Measurements from ENCODE around the gene SMC1B.

- no peak for TF ChIP-seq POLR2AphosphoS5 (IDR thresholded peaks at IDR 0.05; ENCODE audit: low read depth, low read length)
- TF ChIP-seq, protein P1, sequence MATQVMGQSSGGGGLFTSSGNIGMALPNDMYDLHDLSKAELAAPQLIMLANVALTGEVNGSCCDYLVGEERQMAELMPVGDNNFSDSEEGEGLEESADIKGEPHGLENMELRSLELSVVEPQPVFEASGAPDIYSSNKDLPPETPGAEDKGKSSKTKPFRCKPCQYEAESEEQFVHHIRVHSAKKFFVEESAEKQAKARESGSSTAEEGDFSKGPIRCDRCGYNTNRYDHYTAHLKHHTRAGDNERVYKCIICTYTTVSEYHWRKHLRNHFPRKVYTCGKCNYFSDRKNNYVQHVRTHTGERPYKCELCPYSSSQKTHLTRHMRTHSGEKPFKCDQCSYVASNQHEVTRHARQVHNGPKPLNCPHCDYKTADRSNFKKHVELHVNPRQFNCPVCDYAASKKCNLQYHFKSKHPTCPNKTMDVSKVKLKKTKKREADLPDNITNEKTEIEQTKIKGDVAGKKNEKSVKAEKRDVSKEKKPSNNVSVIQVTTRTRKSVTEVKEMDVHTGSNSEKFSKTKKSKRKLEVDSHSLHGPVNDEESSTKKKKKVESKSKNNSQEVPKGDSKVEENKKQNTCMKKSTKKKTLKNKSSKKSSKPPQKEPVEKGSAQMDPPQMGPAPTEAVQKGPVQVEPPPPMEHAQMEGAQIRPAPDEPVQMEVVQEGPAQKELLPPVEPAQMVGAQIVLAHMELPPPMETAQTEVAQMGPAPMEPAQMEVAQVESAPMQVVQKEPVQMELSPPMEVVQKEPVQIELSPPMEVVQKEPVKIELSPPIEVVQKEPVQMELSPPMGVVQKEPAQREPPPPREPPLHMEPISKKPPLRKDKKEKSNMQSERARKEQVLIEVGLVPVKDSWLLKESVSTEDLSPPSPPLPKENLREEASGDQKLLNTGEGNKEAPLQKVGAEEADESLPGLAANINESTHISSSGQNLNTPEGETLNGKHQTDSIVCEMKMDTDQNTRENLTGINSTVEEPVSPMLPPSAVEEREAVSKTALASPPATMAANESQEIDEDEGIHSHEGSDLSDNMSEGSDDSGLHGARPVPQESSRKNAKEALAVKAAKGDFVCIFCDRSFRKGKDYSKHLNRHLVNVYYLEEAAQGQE (IDR thresholded peaks at IDR 0.05; ENCODE audit: insufficient read depth in 1 of 2, low read depth in 2 of 2, low read length in 2 of 2): no peak
- TF ChIP-seq TAF1 (IDR thresholded peaks at IDR 0.05; ENCODE audit: borderline replicate concordance, insufficient read depth, low read length): no peak
Observed at GRCh38 chr22:45323695-45324094, 89.7 kb downstream of the SMC1B start.

All from PFSK-1 (cell line).